Liver (tissue), 3 donors: ENCODE data around the gene BGN.

Experiments
- FOXA1 ChIP-seq: IDR thresholded peaks from 2 replicates; pipeline ENCODE4 v1.6.1; 2016; ENCODE audit warnings: antibody characterized with exemption
- GABPA ChIP-seq, 2 donors: IDR thresholded peaks in 1 of 2; conservative IDR thresholded peaks in 1 of 2; 2 replicates each; pipeline ENCODE4 v1.6.1; 2016; ENCODE audit warnings: antibody characterized with exemption in 2 of 2, mild to moderate bottlenecking in 1 of 2, moderate library complexity in 1 of 2
- HNF4G ChIP-seq: IDR thresholded peaks from 2 replicates; pipeline ENCODE4 v1.6.1; 2016; ENCODE audit warnings: antibody characterized with exemption
- JUND ChIP-seq, 2 donors: IDR thresholded peaks; 2 replicates each; pipeline ENCODE4 v1.6.1; 2016; ENCODE audit warnings: antibody characterized with exemption in 2 of 2
- RAD21 ChIP-seq, 2 donors: IDR thresholded peaks; 2 replicates each; pipeline ENCODE4 v1.6.1; 2016; ENCODE audit warnings: antibody characterized with exemption in 2 of 2, mild to moderate bottlenecking in 2 of 2
- SP1 ChIP-seq: IDR thresholded peaks from 2 replicates; pipeline ENCODE4 v1.6.1; 2018; ENCODE audit warnings: antibody characterized with exemption, mild to moderate bottlenecking
- TAF1 ChIP-seq: conservative IDR thresholded peaks from 2 replicates; pipeline ENCODE4 v1.6.1; 2016; ENCODE audit warnings: antibody characterized with exemption, mild to moderate bottlenecking
- YY1 ChIP-seq: IDR thresholded peaks from 2 replicates; pipeline ENCODE4 v1.6.1; 2016; ENCODE audit warnings: antibody characterized with exemption, mild to moderate bottlenecking
- TF ChIP-seq, protein P1 (sequence below): fragments of 150-350 bp; IDR thresholded peaks from 2 replicates; pipeline ENCODE4 v1.5.1; 2017; ENCODE audit warnings: improper control_type of control experiment, low read depth, low read length; ENCODE audit not compliant: missing input control
- TF ChIP-seq, protein P2 (sequence below): IDR thresholded peaks from 2 replicates; pipeline ENCODE4 v1.6.1; 2016; ENCODE audit warnings: antibody characterized with exemption
- TF ChIP-seq, protein P3 (sequence below): IDR thresholded peaks from 2 replicates; pipeline ENCODE4 v1.6.1; 2016; ENCODE audit warnings: antibody characterized with exemption, mild to moderate bottlenecking
- TF ChIP-seq, protein P4 (sequence below): IDR thresholded peaks from 2 replicates; pipeline ENCODE4 v1.6.1; 2016; ENCODE audit warnings: antibody characterized with exemption
- donor health status: healthy.
- donor health status: healthy.

DNA sequence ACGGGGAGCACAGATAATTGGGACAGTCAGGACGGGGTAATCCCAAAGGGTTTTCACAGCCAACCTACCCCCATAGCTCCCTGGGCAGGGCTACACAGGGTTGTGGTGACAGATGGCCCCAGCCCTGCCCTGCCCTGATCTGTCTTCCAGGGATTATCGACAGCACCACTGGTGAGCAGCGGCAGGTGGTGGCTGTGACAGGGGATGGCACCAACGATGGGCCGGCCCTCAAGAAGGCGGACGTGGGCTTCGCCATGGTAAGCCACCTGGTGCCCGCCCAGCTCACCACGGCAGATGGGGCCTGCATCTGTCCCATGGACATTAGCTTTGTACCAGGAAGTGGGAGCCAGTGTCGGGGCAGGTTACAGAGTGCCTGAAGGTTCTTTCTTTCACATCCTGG, 62.0 kb downstream of the BGN start:
- TF ChIP-seq JUND (IDR thresholded peaks at IDR 0.05): no peak
- TF ChIP-seq, protein P1, sequence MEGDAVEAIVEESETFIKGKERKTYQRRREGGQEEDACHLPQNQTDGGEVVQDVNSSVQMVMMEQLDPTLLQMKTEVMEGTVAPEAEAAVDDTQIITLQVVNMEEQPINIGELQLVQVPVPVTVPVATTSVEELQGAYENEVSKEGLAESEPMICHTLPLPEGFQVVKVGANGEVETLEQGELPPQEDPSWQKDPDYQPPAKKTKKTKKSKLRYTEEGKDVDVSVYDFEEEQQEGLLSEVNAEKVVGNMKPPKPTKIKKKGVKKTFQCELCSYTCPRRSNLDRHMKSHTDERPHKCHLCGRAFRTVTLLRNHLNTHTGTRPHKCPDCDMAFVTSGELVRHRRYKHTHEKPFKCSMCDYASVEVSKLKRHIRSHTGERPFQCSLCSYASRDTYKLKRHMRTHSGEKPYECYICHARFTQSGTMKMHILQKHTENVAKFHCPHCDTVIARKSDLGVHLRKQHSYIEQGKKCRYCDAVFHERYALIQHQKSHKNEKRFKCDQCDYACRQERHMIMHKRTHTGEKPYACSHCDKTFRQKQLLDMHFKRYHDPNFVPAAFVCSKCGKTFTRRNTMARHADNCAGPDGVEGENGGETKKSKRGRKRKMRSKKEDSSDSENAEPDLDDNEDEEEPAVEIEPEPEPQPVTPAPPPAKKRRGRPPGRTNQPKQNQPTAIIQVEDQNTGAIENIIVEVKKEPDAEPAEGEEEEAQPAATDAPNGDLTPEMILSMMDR: no peak
- no peak for TF ChIP-seq FOXA1
- no peak for TF ChIP-seq GABPA (IDR thresholded peaks at IDR 0.05 in 1 of 2, conservative IDR thresholded peaks at IDR 0.05 in 1 of 2)
- TF ChIP-seq YY1: no peak
- TF ChIP-seq, protein P2, sequence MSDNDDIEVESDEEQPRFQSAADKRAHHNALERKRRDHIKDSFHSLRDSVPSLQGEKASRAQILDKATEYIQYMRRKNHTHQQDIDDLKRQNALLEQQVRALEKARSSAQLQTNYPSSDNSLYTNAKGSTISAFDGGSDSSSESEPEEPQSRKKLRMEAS: no peak
- no peak for TF ChIP-seq RAD21 (IDR thresholded peaks at IDR 0.05)
- TF ChIP-seq SP1: no peak
- TF ChIP-seq TAF1: no peak
- no peak for TF ChIP-seq HNF4G
- TF ChIP-seq, protein P3, sequence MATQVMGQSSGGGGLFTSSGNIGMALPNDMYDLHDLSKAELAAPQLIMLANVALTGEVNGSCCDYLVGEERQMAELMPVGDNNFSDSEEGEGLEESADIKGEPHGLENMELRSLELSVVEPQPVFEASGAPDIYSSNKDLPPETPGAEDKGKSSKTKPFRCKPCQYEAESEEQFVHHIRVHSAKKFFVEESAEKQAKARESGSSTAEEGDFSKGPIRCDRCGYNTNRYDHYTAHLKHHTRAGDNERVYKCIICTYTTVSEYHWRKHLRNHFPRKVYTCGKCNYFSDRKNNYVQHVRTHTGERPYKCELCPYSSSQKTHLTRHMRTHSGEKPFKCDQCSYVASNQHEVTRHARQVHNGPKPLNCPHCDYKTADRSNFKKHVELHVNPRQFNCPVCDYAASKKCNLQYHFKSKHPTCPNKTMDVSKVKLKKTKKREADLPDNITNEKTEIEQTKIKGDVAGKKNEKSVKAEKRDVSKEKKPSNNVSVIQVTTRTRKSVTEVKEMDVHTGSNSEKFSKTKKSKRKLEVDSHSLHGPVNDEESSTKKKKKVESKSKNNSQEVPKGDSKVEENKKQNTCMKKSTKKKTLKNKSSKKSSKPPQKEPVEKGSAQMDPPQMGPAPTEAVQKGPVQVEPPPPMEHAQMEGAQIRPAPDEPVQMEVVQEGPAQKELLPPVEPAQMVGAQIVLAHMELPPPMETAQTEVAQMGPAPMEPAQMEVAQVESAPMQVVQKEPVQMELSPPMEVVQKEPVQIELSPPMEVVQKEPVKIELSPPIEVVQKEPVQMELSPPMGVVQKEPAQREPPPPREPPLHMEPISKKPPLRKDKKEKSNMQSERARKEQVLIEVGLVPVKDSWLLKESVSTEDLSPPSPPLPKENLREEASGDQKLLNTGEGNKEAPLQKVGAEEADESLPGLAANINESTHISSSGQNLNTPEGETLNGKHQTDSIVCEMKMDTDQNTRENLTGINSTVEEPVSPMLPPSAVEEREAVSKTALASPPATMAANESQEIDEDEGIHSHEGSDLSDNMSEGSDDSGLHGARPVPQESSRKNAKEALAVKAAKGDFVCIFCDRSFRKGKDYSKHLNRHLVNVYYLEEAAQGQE: no peak
- TF ChIP-seq, protein P4, sequence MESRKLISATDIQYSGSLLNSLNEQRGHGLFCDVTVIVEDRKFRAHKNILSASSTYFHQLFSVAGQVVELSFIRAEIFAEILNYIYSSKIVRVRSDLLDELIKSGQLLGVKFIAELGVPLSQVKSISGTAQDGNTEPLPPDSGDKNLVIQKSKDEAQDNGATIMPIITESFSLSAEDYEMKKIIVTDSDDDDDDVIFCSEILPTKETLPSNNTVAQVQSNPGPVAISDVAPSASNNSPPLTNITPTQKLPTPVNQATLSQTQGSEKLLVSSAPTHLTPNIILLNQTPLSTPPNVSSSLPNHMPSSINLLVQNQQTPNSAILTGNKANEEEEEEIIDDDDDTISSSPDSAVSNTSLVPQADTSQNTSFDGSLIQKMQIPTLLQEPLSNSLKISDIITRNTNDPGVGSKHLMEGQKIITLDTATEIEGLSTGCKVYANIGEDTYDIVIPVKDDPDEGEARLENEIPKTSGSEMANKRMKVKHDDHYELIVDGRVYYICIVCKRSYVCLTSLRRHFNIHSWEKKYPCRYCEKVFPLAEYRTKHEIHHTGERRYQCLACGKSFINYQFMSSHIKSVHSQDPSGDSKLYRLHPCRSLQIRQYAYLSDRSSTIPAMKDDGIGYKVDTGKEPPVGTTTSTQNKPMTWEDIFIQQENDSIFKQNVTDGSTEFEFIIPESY: no peak
